Hematopoietic multipotent progenitor cell treated with erythropoietin and hydrocortisone succinate and interleukin-3 and kit ligand, for 15 days (in vitro differentiated cells): Measurements from ENCODE around the gene BLVRA.
"Not testable (repeated sequence)": the region's sequence is repeated elsewhere in the genome, so short reads cannot be mapped to it uniquely, and the experiment has no call there.

ENCODE experiments used
- DNase-seq: peaks from one replicate; pipeline ENCODE4 v3.0.0-alpha.2; 2015; ENCODE audit warnings: low spot score

Gene BLVRA

GRCh38 chr7:43758029-43758821, at the start of gene BLVRA:
Gene BLVRA (plus strand): TSS chr7:43758680. CDS start chr7:43771159, 12,479 bp downstream.
- DNase-seq: peak; percentile 53

GRCh38 chr7:43711503-43711902, 47.0 kb upstream of the BLVRA start:
- no peak for DNase-seq

GRCh38 chr7:43715966-43716365, 42.5 kb upstream of the BLVRA start:
- DNase-seq: not testable (repeated sequence)

- DNase-seq: no peak
Measured at GRCh38 chr7:43716598-43716997, 41.9 kb upstream of the BLVRA start.

GRCh38 chr7:43721193-43721806, 37.2 kb upstream of the BLVRA start:
- peak; percentile 81 for DNase-seq

- DNase-seq: no peak
Measured at GRCh38 chr7:43723007-43723341, 35.5 kb upstream of the BLVRA start.

GRCh38 chr7:43725251-43725650, 33.2 kb upstream of the BLVRA start:
- no peak for DNase-seq

- DNase-seq: no peak
Measured at GRCh38 chr7:43726466-43726865, 32.0 kb upstream of the BLVRA start.

GRCh38 chr7:43727003-43727402, 31.5 kb upstream of the BLVRA start:
- no peak for DNase-seq

- no peak for DNase-seq
Measured at GRCh38 chr7:43727494-43727893, 31.0 kb upstream of the BLVRA start.

- peak; percentile 86 for DNase-seq
Measured at GRCh38 chr7:43729214-43729923, 29.1 kb upstream of the BLVRA start, which contains the start of gene COA1. Gene COA1 (minus strand): TSS chr7:43729523. CDS start chr7:43648614, 80,909 bp downstream.

- DNase-seq: no peak
Measured at GRCh38 chr7:43729924-43730248, 28.6 kb upstream of the BLVRA start.

GRCh38 chr7:43731494-43731893, 27.0 kb upstream of the BLVRA start:
- DNase-seq: not testable (repeated sequence)

- not testable (repeated sequence) for DNase-seq
Measured at GRCh38 chr7:43734575-43735332, 23.7 kb upstream of the BLVRA start.

- DNase-seq: no peak
Measured at GRCh38 chr7:43735403-43735801, 23.1 kb upstream of the BLVRA start.

- no peak for DNase-seq
Measured at GRCh38 chr7:43735802-43736603, 22.5 kb upstream of the BLVRA start.

- no peak for DNase-seq
Measured at GRCh38 chr7:43737467-43738127, 20.9 kb upstream of the BLVRA start.

GRCh38 chr7:43742692-43743091, 15.8 kb upstream of the BLVRA start:
- DNase-seq: no peak

- DNase-seq: no peak
Measured at GRCh38 chr7:43747328-43748105, 11.0 kb upstream of the BLVRA start.

- DNase-seq: no peak
Measured at GRCh38 chr7:43749383-43749940, 9.0 kb upstream of the BLVRA start.
